M059J (cell line): ENCODE measurements around the gene SERPINA5. TPM values are rescaled to one million over a fixed set of nuclear protein-coding genes. Genes with fewer than 3 reads are reported as not detected.
"Not testable (repeated sequence)": the region's sequence is repeated elsewhere in the genome, so short reads cannot be mapped to it uniquely, and the experiment has no call there.

Source experiments
- DNase-seq: peaks from one replicate; pipeline ENCODE4 v3.0.0-alpha.2; 2012; ENCODE audit warnings: low read depth
- total RNA-seq: library from RNA; depleted of rRNA; stranded (reverse); fragments of >200 nt; shearing (Covaris generic); gene quantifications from 2 replicates; pipeline ENCODE4 v1.2.3, GENCODE V29; 2014

SERPINA5 gene
- total RNA-seq, 1 experiment from 2014 or later, result 0.05 TPM

DNA sequence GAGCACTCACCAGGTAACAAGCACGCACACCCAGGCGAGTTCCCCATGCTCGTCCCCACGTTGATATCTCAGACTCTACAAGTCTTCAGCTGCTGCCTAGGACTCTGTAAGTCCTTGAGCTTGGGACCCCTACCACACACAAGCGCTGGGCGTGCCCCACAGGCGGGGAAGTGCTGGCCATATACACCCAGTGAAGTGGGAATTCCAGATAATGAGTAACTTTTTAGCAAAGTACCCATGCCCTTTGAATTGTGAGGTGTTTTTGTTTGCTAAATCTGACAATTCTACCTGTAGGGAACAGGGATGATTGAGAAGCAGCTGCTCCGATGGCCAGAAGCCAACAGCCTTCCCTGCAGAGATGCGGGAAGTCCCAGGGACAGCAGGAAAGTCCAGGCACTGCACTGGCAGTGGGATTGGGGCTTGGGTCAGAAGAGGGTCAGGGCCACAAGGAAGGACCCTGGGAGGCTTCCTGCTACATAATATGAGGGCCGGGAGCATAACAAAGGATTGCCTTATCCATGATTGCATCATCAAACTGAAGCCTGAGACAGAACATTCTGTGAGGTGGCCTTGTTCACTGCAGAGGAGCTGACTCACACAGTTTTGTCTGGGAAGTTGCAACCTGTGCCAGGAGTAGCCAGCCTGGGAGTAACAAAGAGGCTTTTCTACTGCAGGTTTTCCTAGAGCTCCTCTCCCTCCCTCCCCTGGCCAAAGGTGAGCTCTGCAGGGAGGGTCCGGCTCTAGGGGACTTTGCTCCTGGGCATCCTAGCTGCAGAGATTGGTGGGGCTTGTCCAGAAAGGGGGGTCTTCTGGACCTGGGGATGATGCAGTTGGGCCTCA lies 17.8 kb downstream of the SERPINA5 start:
- peak; percentile 92 for DNase-seq

DNA sequence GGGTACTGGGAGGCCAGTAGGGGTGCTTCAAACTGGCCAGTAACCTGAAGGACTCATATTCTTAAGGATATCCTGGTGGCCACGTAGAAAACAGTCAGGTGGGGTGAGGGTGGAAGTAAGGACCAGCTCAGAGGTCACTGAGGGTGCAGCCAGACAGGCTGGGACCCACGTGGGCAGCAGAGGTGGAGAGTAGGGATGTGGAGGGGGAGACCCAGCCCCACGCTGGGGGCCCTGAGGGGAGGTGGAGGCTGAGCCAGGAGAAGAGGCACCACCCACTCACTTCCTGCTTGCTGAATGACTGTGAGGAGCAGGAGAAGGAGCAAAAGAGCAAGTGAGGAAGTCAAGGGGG lies 18.4 kb downstream of the SERPINA5 start:
- no peak for DNase-seq

DNA sequence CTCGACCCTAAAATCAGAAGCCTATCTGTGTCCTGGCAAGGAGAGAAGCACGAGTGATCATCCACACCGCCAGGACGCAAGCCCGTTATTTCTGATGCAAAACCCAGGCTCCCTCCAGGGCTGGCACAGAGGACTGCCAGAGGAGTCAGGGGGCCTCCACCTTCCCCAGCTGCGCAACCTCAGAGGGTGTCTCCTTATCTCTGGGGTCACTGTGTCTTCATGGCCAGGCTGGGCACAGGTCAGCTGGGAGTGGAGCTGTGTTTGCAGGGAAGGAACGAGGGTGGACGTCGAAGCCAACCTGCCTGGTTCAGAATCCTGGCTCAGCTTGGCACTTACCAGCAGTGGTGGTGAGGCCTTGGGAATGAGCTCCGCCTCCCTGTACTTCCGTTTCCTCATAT lies 18.9 kb downstream of the SERPINA5 start:
- no peak for DNase-seq

DNA sequence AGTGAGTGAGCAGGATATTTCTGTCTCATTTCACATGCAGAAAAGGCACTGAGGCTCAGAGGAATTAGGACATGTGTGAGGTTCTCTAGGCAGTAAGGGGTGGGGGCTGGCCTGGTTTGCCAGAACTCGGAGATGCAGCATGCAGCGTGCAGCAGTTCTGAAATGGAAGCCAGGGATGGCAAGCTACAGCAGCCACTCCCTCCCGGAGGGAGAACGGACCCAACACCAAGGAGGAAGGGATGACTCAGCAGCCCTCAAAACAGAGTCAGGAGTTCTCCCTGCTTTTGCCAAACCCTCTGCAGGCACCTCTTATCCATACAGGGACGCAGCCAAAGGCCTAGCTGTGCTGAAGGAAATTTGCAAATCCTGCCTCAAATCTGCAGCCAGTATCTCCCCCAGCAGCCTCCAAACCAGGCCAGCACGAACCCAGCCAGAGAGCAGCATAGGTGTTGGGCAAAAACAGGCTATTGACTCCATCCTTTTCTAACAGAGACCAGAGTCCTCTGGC lies 20.7 kb downstream of the SERPINA5 start:
- peak; percentile 76 for DNase-seq

DNA sequence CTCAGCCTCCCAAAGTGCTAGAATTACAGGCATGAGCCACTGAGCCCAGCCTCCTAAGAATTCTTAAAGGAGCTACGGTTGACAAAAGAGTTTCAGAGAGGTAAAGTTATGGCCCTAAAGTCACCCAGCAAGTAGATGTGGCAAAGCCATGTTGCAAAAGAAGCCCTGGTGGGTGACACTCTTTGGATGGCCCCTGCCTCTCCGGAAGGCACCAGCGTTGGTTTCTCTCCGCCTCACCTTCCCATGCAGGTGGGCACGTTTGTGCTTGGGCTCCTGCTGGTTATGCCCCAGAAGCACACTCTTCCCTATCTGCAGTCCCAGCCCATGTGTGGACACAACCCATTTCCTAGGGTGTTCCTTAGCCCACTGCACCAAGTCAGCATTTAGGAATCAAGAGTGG lies 21.5 kb downstream of the SERPINA5 start:
- DNase-seq, result no peak

DNA sequence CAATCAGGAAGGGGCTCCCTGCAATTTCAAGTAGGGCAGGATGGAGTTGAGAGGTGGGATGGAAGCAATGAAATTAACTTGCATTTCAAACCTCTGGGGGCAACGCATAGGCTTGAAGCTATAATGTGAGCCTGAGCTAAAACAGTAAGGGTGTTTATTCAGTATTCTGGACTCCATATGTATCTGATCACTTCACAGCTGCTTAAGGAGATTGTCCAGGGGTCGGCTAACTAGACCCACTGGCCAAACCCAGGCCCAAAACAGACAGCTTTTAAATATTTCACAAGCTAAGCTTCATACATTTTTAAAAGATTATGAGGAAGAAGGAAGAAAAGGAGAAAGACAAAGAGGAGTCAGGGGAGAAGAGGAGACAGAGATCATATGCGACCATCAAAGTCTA lies 24.1 kb downstream of the SERPINA5 start:
- no peak for DNase-seq

DNA sequence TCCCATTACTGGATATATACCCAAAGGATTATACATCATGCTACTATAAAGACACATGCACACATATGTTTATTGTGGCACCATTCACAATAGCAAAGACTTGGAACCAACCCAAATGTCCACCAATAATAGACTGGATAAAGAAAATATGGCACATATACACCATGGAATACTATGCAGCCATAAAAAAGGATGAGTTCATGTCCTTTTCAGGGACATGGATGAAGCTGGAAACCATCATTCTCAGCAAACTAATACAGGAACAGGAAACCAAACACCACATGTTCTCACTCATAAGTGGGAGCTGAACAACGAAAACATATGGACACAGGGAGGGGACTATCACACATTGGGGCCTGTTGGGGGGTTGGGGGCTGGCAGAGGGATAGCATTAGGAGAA lies 27.7 kb downstream of the SERPINA5 start:
- not testable (repeated sequence) for DNase-seq

DNA sequence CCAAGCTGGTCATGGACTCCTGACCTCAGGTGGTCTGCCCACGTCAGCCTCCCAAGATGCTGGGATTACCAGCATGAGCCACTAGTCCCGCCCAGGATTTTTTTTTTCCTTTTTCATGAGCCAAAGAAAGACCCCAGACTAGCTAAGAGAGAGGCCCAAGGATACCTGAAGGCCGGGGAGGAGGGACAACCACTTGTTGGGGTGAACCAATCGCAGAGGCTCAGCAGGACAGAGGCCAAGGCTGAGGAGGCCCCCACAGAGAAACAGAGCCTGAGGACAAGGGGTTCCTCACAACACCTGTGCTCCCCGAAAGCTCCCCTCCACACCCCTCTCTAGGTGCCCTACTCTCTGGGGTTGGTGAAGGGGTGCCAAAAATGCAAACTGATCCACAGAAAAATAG lies 30.0 kb downstream of the SERPINA5 start:
- no peak for DNase-seq

DNA sequence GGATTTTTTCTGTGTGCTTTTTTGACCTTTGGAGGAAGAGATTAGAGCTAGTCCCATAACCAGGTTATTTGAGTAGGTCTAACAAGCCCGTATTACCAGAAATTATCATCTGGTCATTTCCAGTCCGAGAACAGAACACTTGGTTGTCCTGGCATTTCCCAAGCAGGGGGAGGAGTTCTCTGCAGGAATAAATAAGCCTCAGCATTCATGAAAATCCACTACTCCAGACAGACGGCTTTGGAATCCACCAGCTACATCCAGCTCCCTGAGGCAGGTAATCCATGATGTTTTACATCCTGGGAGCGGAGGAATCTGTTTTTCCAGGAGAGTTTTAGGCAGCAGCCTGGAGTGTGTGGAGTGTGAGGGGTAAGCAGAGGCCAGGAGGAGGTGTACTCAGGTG lies 30.9 kb downstream of the SERPINA5 start, which contains the start of gene SERPINA3:
TSS of gene SERPINA3 (plus strand) at position 218 of the 400 bp plus-strand sequence. CDS start 2,051 bp downstream, outside the sequence.
- DNase-seq, result no peak

DNA sequence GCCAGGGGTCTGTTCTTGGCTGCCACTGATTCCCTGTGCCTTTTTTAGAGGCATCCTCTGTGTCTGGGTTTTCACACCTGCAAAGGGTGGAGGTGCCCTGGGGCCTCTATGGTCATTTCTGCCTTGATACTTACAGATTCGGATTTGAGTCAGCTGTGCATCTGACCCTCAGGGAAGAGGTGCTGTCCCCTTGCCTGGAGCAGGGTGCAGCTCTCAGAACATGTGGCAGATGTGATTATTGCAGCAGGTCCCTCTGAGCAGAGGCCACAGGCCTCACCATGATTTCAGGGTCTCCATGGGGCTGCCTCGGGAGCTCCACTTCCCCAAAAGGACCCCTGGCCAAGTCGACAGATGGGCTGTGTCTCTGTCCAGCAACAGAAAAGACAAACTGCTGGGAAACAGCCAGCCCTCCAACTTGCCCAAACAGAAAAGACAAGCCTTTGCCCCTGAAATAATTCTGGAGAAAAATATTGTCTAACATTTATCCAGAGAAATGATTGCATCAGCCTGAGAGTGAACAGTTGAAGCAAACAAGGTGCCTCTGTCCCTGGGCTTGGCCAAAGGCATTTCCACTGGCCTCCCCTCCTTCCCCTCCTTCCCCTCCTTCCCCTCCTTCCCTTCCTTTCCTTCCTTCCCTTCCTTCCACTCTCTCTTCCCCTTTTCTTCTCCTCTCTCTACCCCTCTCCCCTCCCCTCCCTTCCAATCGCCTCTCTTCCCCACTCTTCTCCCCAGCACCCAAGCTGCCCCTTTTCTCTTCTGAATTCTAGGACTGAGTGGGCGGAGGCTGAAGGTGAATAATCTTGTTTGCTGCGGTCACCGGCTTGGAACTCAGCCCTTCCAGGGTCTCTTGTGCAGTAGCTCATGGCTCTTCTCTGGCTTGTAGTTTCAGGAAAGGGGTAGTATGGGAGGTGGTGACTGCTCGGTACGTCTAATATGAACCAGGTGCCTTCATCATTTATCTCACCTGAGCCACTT lies 31.6 kb downstream of the SERPINA5 start:
- no peak for DNase-seq

DNA sequence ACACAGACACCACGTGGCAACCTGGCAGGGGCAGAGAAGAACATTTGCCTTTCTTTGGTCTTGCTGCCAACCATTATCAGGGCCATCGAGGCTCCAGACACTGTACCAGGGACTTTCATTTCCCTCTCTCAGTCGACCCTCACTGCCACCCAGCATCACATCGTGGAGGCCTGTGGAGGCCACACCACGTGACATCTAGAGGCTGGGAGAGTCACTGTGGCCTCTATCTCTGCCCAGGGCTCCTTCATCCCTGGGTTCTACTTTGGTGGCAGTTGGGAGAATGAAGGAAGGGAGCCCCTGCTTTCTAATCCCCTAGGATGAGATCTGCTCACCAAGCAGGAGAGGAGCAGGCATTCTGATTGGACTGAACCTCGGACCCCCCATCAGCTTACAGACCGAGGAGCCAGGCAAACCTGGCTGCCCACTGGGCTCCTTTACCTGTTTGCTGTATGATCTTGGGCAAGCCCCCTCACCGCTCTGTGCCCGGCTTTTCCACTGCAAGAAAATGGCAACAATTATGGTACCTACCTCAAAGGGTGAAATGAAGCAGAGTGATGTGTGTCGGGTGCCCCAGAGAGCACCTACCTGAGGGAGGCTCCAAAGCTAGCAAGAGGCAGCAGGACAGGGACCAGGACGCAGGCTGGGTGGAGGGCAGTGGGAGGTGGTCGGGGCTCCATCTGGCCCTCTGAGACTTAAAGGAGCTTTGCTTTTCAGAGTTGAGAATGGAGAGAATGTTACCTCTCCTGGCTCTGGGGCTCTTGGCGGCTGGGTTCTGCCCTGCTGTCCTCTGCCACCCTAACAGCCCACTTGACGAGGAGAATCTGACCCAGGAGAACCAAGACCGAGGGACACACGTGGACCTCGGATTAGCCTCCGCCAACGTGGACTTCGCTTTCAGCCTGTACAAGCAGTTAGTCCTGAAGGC lies 32.8 kb downstream of the SERPINA5 start:
- DNase-seq, result no peak

DNA sequence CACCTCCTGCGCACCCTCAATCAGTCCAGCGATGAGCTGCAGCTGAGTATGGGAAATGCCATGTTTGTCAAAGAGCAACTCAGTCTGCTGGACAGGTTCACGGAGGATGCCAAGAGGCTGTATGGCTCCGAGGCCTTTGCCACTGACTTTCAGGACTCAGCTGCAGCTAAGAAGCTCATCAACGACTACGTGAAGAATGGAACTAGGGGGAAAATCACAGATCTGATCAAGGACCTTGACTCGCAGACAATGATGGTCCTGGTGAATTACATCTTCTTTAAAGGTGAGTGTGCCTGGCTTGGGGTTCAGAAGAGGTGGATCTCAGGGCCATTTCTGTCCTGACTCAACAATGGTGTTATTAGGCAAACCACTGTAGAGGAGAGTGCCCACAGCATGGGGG lies 33.6 kb downstream of the SERPINA5 start:
- no peak for DNase-seq

DNA sequence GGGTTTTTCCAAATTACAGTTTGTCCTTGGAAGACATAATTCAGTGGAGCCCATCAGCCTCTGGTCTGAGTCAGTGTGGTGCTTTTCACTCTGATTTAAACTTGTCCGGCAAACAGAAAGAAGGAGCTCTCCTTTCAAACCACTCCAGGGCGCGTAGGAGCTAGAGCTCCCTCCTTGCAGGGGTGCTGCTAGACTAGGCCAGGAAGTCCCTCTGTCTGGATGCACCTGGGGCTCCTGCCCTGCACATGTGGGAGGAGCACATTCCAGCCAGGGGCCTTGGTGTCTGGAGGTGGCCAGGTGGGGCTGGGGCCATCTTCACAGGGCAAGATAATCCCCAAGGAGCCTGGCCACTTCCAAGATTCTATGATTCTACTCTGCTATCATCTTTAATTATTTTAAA lies 34.0 kb downstream of the SERPINA5 start:
- DNase-seq, result no peak

DNA sequence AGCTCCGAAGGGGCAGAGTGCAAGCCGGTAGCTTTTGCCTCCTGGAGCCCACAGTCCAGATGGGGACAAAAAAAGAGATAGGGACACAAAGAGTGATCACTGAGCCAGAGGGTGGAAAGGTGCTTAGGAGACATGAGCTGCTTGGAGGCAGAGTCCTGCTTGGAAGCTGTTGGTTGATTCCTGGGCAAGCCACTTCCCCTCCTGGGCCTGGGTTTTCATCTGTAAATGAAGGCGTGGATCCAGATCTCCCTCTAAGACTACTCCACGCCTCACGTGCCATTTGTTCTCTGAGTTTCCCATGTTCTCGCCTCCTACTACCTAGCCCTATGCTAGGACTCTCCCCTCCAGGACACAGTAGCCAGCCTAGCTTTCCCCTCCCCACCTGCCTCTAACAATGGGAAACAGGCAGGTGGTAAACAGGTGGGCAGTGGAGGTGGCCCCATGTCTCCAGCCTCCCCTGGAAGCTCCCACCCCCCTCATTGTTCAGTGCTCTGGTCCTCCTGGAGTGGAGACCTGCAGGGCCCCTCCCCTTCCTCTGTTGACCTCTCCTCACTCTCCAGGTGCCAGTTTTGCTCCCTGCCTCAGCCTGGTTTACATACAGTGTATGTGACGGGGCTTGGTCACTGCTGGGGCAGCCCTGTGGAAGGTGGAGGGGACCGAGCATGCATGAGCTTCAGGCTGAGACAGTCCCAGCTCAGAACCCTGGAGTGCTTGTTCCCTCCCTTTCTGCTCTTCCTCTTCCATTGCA lies 34.8 kb downstream of the SERPINA5 start:
- DNase-seq, result no peak

DNA sequence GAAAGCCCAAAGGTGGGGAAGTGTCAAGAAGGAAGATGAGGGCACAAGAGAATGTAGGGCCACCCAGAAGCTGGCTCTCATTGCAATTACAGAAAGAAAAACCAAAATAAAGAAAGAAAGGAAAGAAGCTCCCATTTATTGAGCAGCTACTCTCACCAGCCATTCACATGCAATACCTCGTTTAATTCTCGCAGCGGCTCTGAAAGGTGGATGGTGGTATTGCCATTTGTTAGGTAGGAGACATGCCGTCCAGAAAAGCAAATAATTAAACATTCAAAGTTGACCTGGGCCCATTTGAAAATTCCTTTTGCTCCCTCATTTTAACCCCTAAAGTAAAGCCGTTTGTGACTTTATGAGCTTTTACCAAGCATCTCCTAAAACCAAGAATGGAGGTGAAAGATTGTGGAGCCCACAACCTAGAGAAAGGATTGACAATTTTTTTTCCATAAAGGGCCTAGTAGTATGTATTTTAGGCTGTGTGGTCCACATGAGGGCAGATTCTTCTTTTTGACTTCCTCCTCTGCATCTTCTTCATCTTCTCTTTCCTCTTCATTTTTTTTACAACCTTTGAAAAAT lies 36.2 kb downstream of the SERPINA5 start:
- no peak for DNase-seq

DNA sequence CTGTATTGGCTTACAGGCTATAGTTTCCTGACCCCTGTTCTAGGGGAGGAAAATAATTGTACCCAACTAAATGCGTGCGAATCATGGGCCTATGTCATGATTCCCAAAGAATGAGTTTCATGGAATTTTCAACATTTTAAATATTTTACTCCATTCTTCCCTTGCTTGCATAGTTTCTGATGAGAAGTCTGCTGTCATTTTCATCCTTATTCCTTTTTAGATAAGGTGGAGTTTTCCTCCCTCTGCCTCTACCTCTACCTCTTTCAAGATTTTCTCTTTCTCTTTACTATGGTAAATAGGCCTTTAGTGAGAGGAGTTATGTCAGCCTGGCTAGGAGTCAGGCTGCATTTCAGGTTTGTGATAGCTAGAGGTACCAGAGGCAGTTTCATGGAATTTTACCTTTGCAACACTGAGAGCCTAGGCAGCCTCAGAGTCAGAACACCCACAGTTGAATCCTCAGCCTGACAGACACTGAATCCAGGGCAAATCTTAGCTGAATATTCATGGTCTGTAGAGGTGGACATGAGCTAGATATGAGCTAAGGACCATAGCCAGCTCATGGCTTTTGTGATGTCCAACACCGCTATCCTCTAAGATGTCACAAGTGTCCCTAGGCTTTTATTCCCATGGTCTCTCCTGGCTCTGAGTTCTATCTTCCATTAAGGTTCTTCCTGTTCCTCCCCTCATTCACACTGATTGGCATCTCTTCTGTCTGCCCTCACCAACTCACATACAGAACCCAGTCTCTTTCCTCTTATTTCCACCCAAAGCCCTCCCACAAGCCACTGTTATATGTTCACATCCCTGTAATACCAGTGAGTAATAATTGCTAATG lies 37.0 kb downstream of the SERPINA5 start:
- no peak for DNase-seq

DNA sequence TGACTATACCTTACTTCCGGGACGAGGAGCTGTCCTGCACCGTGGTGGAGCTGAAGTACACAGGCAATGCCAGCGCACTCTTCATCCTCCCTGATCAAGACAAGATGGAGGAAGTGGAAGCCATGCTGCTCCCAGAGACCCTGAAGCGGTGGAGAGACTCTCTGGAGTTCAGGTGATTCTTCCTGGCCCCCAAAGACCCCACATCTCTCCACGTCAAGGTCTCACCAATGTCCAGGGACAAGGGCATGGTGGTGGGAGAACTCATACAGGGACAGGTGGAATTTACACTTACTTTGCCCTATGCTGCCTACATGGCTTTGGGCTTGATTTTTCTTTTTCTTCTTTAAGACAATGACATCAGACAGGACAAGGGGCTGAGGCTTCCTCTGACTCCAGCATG lies 38.1 kb downstream of the SERPINA5 start:
- no peak for DNase-seq

DNA sequence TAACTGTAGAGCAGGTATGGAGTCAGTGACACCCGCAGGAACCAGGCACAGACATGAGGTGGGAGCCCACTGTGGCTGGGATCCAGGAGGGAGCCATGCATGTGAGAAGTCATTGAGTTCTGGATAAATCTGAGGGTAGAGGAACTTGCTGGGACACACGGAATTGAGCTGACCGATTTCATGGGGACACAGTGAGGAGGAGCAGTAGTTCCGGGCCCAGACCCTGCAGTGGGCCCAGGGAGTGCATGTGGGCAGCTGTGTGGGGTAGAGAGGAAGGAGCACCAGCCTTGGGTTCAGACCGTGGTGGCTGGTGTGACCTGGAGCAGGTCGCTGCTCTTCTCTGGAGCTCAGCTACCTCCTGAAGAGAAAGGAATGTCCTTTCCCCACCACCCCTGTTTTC lies 39.4 kb downstream of the SERPINA5 start:
- no peak for DNase-seq

DNA sequence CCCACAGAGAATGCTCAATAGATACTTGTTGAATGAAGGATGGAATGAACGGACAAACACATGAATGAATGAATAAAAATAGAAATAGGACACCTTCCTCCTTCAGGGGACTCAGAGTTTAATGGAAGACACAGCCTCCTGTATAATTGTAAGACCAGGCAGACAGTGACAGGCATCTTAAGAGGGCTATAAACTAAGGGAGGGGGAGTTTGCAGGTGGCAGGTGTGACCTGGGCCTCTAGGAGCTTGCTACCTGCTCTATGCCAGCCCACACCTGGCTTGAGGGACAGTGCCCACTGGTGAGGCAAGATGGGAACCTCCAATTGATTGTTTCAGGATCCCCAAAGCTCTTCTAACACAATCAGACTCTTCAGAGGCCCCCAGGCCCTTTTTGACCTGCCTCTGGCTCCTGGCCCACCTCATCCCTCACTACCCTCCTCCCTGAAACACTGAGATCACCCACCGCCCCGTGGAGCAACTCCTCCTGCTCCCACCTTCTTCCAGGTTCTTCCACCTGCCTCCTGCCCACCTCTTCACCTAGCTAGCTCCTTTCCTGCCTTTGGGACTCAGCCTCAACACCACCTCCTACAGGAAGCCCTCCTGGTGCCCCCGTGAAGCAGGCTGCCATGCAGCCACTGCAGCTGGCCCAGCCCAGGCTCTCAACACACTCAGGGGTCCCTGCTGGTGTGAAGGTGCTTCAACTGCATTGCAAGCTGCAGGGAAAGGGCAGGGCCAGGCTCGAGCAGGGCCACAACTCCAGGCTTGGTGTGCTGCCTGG lies 40.3 kb downstream of the SERPINA5 start:
- no peak for DNase-seq
